Natural killer cell (primary cell): Measurements from ENCODE around the gene SAMD11. TPM values are rescaled to one million over a fixed set of nuclear protein-coding genes. Genes with fewer than 3 reads are reported as not detected.

ENCODE experiments used
- ATAC-seq, 3 donors: fragments of 150-1000 bp in 2 of 3; fragments of 200-7000 bp in 1 of 3; cut with Tn5 transposase; 1 replicate in 1 of 3; 2 replicates in 2 of 3; pipeline ENCODE4 v1.10.0; 2021; ENCODE audit warnings: mild to moderate bottlenecking in 2 of 3, moderate library complexity in 2 of 3
- DNase-seq, 2 donors: peaks; one replicate each; pipeline versions ENCODE4 v3.0.0 to v3.0.0-alpha.2; 2013 to 2021; ENCODE audit warnings: mixed read lengths in 1 of 2
- H3K27ac ChIP-seq: one replicate; pipeline ENCODE4 v1.5.1; 2013; ENCODE audit warnings: mild to moderate bottlenecking, low read length
- H3K27me3 ChIP-seq: one replicate; pipeline ENCODE4 v1.6.1; 2013; ENCODE audit warnings: low read length; ENCODE audit not compliant: control insufficient read depth, insufficient read depth
- H3K36me3 ChIP-seq: one replicate; pipeline ENCODE4 v1.6.1; 2013; ENCODE audit warnings: low read length; ENCODE audit not compliant: control insufficient read depth, insufficient read depth
- H3K4me1 ChIP-seq: one replicate; pipeline ENCODE4 v1.6.1; 2013; ENCODE audit warnings: low read length; ENCODE audit not compliant: control insufficient read depth, insufficient read depth
- H3K4me3 ChIP-seq: one replicate; pipeline ENCODE4 v1.5.1; 2013; ENCODE audit warnings: low read length
- H3K9me3 ChIP-seq: one replicate; pipeline ENCODE4 v1.6.1; 2013; ENCODE audit warnings: low read length; ENCODE audit not compliant: control insufficient read depth, insufficient read depth
- H3K27ac Mint-ChIP-seq, 2 donors: one replicate each; pipeline ENCODE4 v1.8.0; 2022; ENCODE audit warnings: mild to moderate bottlenecking in 2 of 2, mixed read lengths in 2 of 2, moderate library complexity in 1 of 2
- H3K27me3 Mint-ChIP-seq, 2 donors: one replicate each; pipeline ENCODE4 v1.8.0; 2022; ENCODE audit warnings: low read depth in 2 of 2, mixed read lengths in 2 of 2
- H3K36me3 Mint-ChIP-seq: one replicate; pipeline ENCODE4 v1.8.0; 2022; ENCODE audit warnings: mixed read lengths
- H3K4me1 Mint-ChIP-seq, 2 donors: one replicate each; pipeline ENCODE4 v1.8.0; 2022; ENCODE audit warnings: mixed read lengths in 2 of 2
- H3K4me3 Mint-ChIP-seq: one replicate; pipeline ENCODE4 v1.8.0; 2022; ENCODE audit warnings: mild to moderate bottlenecking, moderate library complexity, mixed read lengths
- H3K9me3 Mint-ChIP-seq, 2 donors: one replicate each; pipeline ENCODE4 v1.8.0; 2022; ENCODE audit warnings: mixed read lengths in 2 of 2
- CTCF ChIP-seq: fragments of 200-600 bp; IDR thresholded peaks from one replicate; pipeline ENCODE4 v1.8.0; 2022; ENCODE audit warnings: antibody characterized with exemption
- WGBS: methylation state at CpG from one replicate; pipeline ENCODE4 v1.1.7; 2013; ENCODE audit warnings: missing lambda C conversion rate; ENCODE audit not compliant: insufficient coverage; 5-methylcytosine and 5-hydroxymethylcytosine counted together
- intact Hi-C: fragments of 100-400 bp; cut with micrococcal nuclease; formaldehyde crosslinking; loops from one replicate; pipeline ENCODE4 v1.14.2; 2022
- total RNA-seq, 4 donors: library from RNA; stranded (reverse); fragments of 120-200 nt in 1 of 4; gene quantifications; one replicate each; pipeline versions ENCODE4 v1.2.3 to v1.2.4, GENCODE V29; 2013 to 2022

SAMD11 gene
- total RNA-seq, 3 donors from 2014 or later (not counting 1 experiment from before 2014, with no cell fraction given) = not detected

GRCh38 chr1:973459-974292 lies 50.0 kb downstream of the SAMD11 start:
- TF ChIP-seq CTCF = no peak
- H3K4me3 ChIP-seq = no peak overlapping the region
- peaks cover 12% of the 10 kb centered on the region for H3K4me1 ChIP-seq
- Mint-ChIP-seq H3K9me3 (no peaks in the 10 kb centered on the region), H3K27ac (no peak overlapping the region), H3K36me3 (no peaks in the 10 kb centered on the region), H3K4me3 (no peak overlapping the region), H3K27me3 (peaks cover 0 to 19% of the 10 kb centered on the region in 2 donors), H3K4me1 (peaks cover 0 to 8% of the 10 kb centered on the region in 2 donors)
- no peaks in the 10 kb centered on the region for H3K36me3 ChIP-seq
- 92% methylated on average over 28 of the region's 28 CpGs for WGBS
- intact Hi-C loops = no loop called here
- H3K27ac ChIP-seq = no peak overlapping the region
- no peaks in the 10 kb centered on the region for H3K9me3 ChIP-seq
- DNase-seq (no peak), ATAC-seq (no peak)
- H3K27me3 ChIP-seq = peaks cover 13% of the 10 kb centered on the region

GRCh38 chr1:974293-974640 lies 50.5 kb downstream of the SAMD11 start:
- TF ChIP-seq CTCF = no peak
- Mint-ChIP-seq H3K9me3 (no peaks in the 10 kb centered on the region), H3K36me3 (no peaks in the 10 kb centered on the region), H3K4me1 (peaks cover 0 to 8% of the 10 kb centered on the region in 2 donors), H3K27ac (no peak overlapping the region), H3K27me3 (peaks cover 0 to 17% of the 10 kb centered on the region in 2 donors), H3K4me3 (no peak overlapping the region)
- no peaks in the 10 kb centered on the region for H3K9me3 ChIP-seq
- DNase-seq (no peak), ATAC-seq (no peak)
- peaks cover 13% of the 10 kb centered on the region for H3K27me3 ChIP-seq
- no peak overlapping the region for H3K4me3 ChIP-seq
- peaks cover 12% of the 10 kb centered on the region for H3K4me1 ChIP-seq
- intact Hi-C loops = no loop called here
- H3K27ac ChIP-seq = no peak overlapping the region
- WGBS = 91% methylated on average over 11 of the region's 11 CpGs
- no peaks in the 10 kb centered on the region for H3K36me3 ChIP-seq

DNA sequence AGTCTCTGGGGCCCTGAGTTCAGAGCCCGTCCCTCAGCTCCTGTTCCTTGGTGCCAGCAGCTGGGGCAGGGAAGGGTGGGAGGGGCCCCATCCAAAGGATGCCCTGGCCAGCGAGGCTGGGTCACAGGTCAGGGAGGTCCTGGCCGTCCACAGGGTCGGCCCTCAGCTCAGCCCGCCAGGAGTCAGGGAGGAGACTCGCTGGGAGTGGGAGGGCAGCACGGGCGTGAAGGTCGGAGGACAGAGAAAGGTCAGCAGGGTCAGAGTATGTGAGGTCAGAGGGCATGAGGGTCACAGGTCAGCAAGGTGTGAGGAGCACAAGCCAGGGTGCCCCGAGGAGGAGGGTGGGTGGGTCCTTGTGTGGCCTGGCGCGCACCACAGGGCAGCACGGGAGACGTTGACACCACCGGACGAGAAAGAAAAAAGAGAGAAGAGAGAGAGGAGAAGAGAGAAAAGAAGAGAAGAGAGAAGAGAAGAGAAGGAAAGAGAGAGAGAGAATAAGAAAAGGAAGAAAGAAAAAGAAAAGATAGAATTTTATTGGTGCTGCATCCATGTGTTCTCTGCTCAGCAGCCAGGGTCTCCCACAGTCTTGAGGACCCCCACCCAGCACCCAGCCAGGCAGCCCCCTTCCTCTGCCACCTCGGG lies 51.1 kb downstream of the SAMD11 start:
- H3K27me3 Mint-ChIP-seq = peaks cover 0 to 12% of the 10 kb centered on the region in 2 donors
- 87% methylated on average over 17 of the region's 17 CpGs for WGBS
- no peak for DNase-seq

More for the DNA sequence above, 51.1 kb downstream of the SAMD11 start:
- intact Hi-C loops = no loop called here
- Histone ChIP-seq H3K4me3 (no peak overlapping the region), H3K36me3 (no peaks in the 10 kb centered on the region), H3K4me1 (peaks cover 12% of the 10 kb centered on the region), H3K27ac (no peak overlapping the region), H3K9me3 (no peaks in the 10 kb centered on the region), H3K27me3 (peaks cover 13% of the 10 kb centered on the region)
- TF ChIP-seq CTCF = no peak
- Mint-ChIP-seq H3K4me1 (peaks cover 0 to 8% of the 10 kb centered on the region in 2 donors), H3K4me3 (no peak overlapping the region), H3K36me3 (no peaks in the 10 kb centered on the region), H3K9me3 (no peaks in the 10 kb centered on the region), H3K27ac (no peak overlapping the region)
- ATAC-seq = no peak
